Loucy (cell line): Measurements from ENCODE around the gene TMEM259.

ENCODE experiments used
- CTCF ChIP-seq: fragments of 200-600 bp; sonication (generic); conservative IDR thresholded peaks from 2 replicates; pipeline ENCODE4 v1.5.1; 2014; ENCODE audit warnings: mild to moderate bottlenecking, antibody characterized with exemption, low read length
- EZH2phosphoT487 ChIP-seq: fragments of 200-600 bp; IDR thresholded peaks from 2 replicates; pipeline ENCODE4 v1.6.1; 2018; ENCODE audit warnings: antibody characterized with exemption, mild to moderate bottlenecking, moderate library complexity, borderline replicate concordance

DNA sequence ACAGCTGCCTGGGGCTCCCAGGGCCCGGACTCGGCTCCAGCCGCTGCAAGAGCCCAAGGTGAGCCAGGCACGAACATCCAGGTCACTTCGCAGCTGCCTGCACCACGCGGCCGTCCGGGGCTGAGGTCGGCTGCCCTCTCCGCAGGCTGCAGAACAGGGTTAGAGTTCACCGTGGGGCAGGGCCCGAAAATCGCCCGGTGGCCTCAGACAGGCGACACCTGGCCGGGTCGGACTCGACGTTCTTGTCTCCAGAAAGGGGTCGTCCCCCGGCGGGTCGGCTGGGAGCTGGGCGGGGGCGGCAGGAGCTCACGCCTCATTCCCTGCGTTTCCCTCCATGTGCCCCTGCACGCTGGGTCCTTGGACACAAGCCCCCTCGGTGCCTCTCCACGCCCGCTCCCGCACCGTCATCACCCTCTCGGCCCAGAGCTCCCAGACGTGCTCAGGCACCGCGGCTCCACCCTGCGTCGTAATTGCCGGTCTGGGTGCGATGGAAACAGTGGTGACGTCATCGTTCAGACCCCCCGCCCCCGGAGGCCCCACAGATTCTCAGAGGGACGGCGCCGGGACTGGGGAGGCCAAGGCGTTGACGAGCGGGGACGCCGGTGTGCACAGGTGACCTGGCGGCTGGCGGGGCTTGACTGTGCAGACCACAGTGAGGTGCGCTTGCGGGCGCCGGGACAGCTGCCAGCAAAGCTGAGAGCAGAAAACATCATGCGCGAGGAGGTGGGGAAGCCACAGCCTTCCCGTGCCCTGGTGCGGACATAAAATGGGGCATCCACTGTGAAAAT lies 24.7 kb downstream of the TMEM259 start:
- TF ChIP-seq CTCF (no peak), EZH2phosphoT487 (no peak)
